Measurements from ENCODE around the gene TEX101.

DNA sequence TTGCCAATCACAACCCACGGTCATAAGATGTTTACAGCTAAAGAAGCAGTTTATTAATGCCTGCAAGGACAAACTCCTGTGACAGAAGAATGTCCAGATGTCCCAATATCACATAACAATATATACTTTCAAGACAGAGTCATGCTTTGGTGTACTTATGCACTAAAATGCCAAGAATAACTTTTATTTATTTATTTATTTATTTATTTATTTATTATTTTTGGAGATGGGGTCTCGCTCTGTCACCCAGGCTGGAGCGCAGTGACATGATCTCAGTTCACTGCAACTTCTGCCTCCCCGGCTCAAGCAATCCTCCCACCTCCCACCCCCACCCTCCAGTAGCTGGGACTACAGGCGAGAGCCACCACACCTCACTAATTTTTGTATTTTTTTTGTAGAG is 9.1 kb downstream of the TEX101 start:
- TF ChIP-seq POLR2AphosphoS5 (IDR thresholded peaks at IDR 0.05) (no peak), POLR2A (IDR thresholded peaks at IDR 0.05) (no peak)
- TF ChIP-seq, protein P1, sequence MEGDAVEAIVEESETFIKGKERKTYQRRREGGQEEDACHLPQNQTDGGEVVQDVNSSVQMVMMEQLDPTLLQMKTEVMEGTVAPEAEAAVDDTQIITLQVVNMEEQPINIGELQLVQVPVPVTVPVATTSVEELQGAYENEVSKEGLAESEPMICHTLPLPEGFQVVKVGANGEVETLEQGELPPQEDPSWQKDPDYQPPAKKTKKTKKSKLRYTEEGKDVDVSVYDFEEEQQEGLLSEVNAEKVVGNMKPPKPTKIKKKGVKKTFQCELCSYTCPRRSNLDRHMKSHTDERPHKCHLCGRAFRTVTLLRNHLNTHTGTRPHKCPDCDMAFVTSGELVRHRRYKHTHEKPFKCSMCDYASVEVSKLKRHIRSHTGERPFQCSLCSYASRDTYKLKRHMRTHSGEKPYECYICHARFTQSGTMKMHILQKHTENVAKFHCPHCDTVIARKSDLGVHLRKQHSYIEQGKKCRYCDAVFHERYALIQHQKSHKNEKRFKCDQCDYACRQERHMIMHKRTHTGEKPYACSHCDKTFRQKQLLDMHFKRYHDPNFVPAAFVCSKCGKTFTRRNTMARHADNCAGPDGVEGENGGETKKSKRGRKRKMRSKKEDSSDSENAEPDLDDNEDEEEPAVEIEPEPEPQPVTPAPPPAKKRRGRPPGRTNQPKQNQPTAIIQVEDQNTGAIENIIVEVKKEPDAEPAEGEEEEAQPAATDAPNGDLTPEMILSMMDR (IDR thresholded peaks at IDR 0.05): no peak

All from breast epithelium (tissue), 3 donors.